Hepatocyte (in vitro differentiated cells): ENCODE measurements around the gene ZBTB20. TPM values are rescaled to one million over a fixed set of nuclear protein-coding genes. Genes with fewer than 3 reads are reported as not detected.

Experiments
- DNase-seq: peaks from one replicate; pipeline ENCODE4 v3.0.0-alpha.2; 2016; ENCODE audit warnings: low spot score
- H2AFZ ChIP-seq: fragments of 200-600 bp; sonication (generic); 2 replicates; pipeline ENCODE4 v1.6.0; 2016; ENCODE audit warnings: antibody characterized with exemption, mild to moderate bottlenecking
- H3K27ac ChIP-seq: fragments of 200-600 bp; sonication (generic); 2 replicates; pipeline ENCODE4 v1.5.1; 2016; ENCODE audit warnings: mild to moderate bottlenecking
- H3K27me3 ChIP-seq: fragments of 200-600 bp; sonication (generic); 2 replicates; pipeline ENCODE4 v1.6.1; 2016
- H3K36me3 ChIP-seq: fragments of 200-600 bp; sonication (generic); replicated peaks from 2 replicates; pipeline ENCODE4 v1.5.1; 2016; ENCODE audit warnings: low read depth; ENCODE audit not compliant: insufficient read depth
- H3K4me1 ChIP-seq: fragments of 200-600 bp; sonication (generic); 2 replicates; pipeline ENCODE4 v1.5.1; 2016; ENCODE audit warnings: mild to moderate bottlenecking, moderate library complexity; ENCODE audit not compliant: insufficient read depth
- H3K4me2 ChIP-seq: fragments of 200-600 bp; sonication (generic); 2 replicates; pipeline ENCODE4 v1.6.0; 2016
- H3K4me3 ChIP-seq: fragments of 200-600 bp; sonication (generic); 2 replicates; pipeline ENCODE4 v1.5.1; 2016; ENCODE audit warnings: mild to moderate bottlenecking
- H3K79me2 ChIP-seq: fragments of 200-600 bp; sonication (generic); 2 replicates; pipeline ENCODE4 v1.6.0; 2017; ENCODE audit warnings: mild to moderate bottlenecking
- H3K9me2 ChIP-seq: fragments of 200-600 bp; sonication (generic); replicated peaks from 2 replicates; pipeline ENCODE4 v1.6.0; 2017; ENCODE audit warnings: mild to moderate bottlenecking; ENCODE audit not compliant: insufficient read depth
- H3K9me3 ChIP-seq: fragments of 200-600 bp; sonication (generic); 2 replicates; pipeline ENCODE4 v1.5.1; 2016; ENCODE audit warnings: low read depth, mild to moderate bottlenecking
- H4K20me1 ChIP-seq: fragments of 200-600 bp; sonication (generic); 2 replicates; pipeline ENCODE4 v1.6.0; 2016; ENCODE audit warnings: mild to moderate bottlenecking; ENCODE audit not compliant: insufficient read depth, poor library complexity, severe bottlenecking
- CTCF ChIP-seq: fragments of 200-600 bp; sonication (generic); IDR thresholded peaks from 2 replicates; pipeline ENCODE4 v1.5.1; 2016; ENCODE audit warnings: antibody characterized with exemption, mild to moderate bottlenecking; ENCODE audit not compliant: poor library complexity
- EZH2 ChIP-seq: fragments of 200-600 bp; sonication (generic); IDR thresholded peaks from 2 replicates; pipeline ENCODE4 v1.6.1; 2016; ENCODE audit warnings: antibody characterized with exemption, mild to moderate bottlenecking, borderline replicate concordance
- EZH2phosphoT487 ChIP-seq: fragments of 200-600 bp; sonication (generic); IDR thresholded peaks from one replicate; pipeline ENCODE4 v1.6.1; 2018; ENCODE audit warnings: antibody characterized with exemption, mild to moderate bottlenecking, low read depth, moderate library complexity; ENCODE audit not compliant: unreplicated experiment, severe bottlenecking
- WGBS: methylation state at CpG from one replicate; pipeline ENCODE4 v1.1.6; 2016; ENCODE audit warnings: low lambda C conversion rate; ENCODE audit errors: missing lambda C conversion rate; 5-methylcytosine and 5-hydroxymethylcytosine counted together
- polyA plus RNA-seq: library from polyadenylated mRNA; unstranded; fragments of >200 nt; fragmentation: Nextera tagmentation; extraction: Ambion mirVana; gene quantifications from 2 replicates; pipeline ENCODE4 v1.2.1, GENCODE V29; 2016
- total RNA-seq: library from RNA; depleted of rRNA; stranded (reverse); fragments of >200 nt; gene quantifications from 2 replicates; pipeline ENCODE4 v1.2.3, GENCODE V29; 2014

Gene ZBTB20
- total and polyA plus RNA-seq, 2 experiments from 2014 or later = 25.8 to 28.0 TPM

- Histone ChIP-seq H3K36me3 (peaks cover 2% of the 10 kb centered on the region), H2AFZ (no peak overlapping the region), H4K20me1 (no peaks in the 10 kb centered on the region), H3K27me3 (no peaks in the 10 kb centered on the region), H3K9me3 (no peaks in the 10 kb centered on the region), H3K9me2 (no peaks in the 10 kb centered on the region), H3K79me2 (no peaks in the 10 kb centered on the region), H3K27ac (no peak overlapping the region), H3K4me1 (no peaks in the 10 kb centered on the region), H3K4me3 (no peak overlapping the region), H3K4me2 (no peak overlapping the region)
- WGBS = 98% methylated on average over 12 of the region's 12 CpGs
- DNase-seq = no peak
- TF ChIP-seq CTCF = no peak
- TF ChIP-seq EZH2 = no peak
- no peak for TF ChIP-seq EZH2phosphoT487
Observed at GRCh38 chr3:114350271-114350670, 796.8 kb downstream of the ZBTB20 start.

GRCh38 chr3:114344492-114344891 lies 802.6 kb downstream of the ZBTB20 start:
- no peaks in the 10 kb centered on the region for H3K9me3 ChIP-seq
- no peak for TF ChIP-seq CTCF
- no peak for TF ChIP-seq EZH2phosphoT487
- no peak for TF ChIP-seq EZH2
- 100% methylated on average over 1 of the region's 1 CpG for WGBS

GRCh38 chr3:114338651-114339357 lies 808.3 kb downstream of the ZBTB20 start:
- Histone ChIP-seq H3K27me3 (no peaks in the 10 kb centered on the region), H3K4me3 (no peak overlapping the region), H3K79me2 (no peaks in the 10 kb centered on the region), H4K20me1 (no peaks in the 10 kb centered on the region), H3K27ac (no peak overlapping the region), H3K36me3 (no peaks in the 10 kb centered on the region), H3K4me1 (no peaks in the 10 kb centered on the region), H3K4me2 (no peak overlapping the region), H2AFZ (no peak overlapping the region), H3K9me3 (no peaks in the 10 kb centered on the region), H3K9me2 (no peaks in the 10 kb centered on the region)
- 98% methylated on average over 19 of the region's 19 CpGs for WGBS
- no peak for TF ChIP-seq CTCF
- TF ChIP-seq EZH2phosphoT487 = no peak
- no peak for TF ChIP-seq EZH2
- DNase-seq = no peak

More at GRCh38 chr3:114344492-114344891, 802.6 kb downstream of the ZBTB20 start:
- Histone ChIP-seq H3K4me3 (no peak overlapping the region), H3K36me3 (no peaks in the 10 kb centered on the region), H3K9me2 (no peaks in the 10 kb centered on the region), H3K4me2 (no peak overlapping the region), H2AFZ (no peak overlapping the region), H3K27ac (no peak overlapping the region), H3K79me2 (no peaks in the 10 kb centered on the region), H3K27me3 (no peaks in the 10 kb centered on the region), H3K4me1 (no peaks in the 10 kb centered on the region), H4K20me1 (no peaks in the 10 kb centered on the region)
- DNase-seq = no peak
